HG03378 (cell line): ENCODE measurements around the gene CENPW.

ENCODE experiments used
- ATAC-seq: cut with Tn5 transposase; IDR thresholded peaks from one replicate; pipeline ENCODE4 v1.9.1; 2021; ENCODE audit warnings: mild to moderate bottlenecking, moderate library complexity; ENCODE audit not compliant: unreplicated experiment

The CENPW gene

GRCh38 chr6:126339796-126340609 is at the start of gene CENPW:
Gene CENPW (plus strand): TSS chr6:126340115. CDS start chr6:126340274, 159 bp downstream.
- ATAC-seq: peak; percentile 85

GRCh38 chr6:126293891-126294524 is 45.9 kb upstream of the CENPW start:
- no peak for ATAC-seq

DNA sequence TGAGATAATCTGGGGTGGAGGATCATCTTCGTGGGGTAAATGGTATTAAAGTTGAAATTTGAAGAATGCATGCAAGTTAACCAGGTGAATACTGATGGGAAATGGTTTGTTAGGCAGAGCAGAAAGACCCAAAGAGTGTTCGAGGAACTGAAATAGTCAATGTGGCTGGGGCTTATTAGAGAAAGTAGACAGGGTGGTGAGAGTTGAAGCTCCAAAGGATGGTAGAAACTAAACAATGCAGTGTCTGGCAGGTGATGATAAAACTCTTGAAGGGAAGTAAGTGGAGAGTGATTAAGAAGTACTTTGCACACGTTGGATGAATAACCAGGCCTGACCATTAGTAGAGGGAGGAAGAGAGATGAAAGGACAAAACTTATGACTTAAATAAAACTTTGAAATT is 39.8 kb upstream of the CENPW start:
- no peak for ATAC-seq

- peak; percentile 87 for ATAC-seq
These were observed 39.2 kb upstream of the CENPW start for GRCh38 chr6:126300735-126301134.

GRCh38 chr6:126302191-126302590 is 37.7 kb upstream of the CENPW start:
- ATAC-seq: no peak

DNA sequence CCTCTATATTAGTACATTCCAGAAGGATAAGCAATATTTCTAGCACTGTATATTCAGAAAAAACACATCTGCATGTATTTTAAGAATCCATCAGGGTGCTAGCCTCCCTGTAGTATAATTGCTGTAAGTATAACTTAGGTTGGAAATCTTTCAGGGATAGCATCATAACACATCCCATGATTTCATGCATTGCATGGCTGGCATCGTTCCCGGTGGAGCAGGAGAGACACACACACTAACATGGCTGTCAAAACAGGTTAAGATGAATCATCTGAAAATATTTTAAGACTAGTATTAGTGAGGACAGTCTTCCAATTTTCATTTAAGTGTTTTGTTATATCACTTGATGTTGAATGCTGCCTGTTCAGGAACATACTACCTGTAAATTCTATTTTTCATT is 32.1 kb upstream of the CENPW start:
- ATAC-seq: no peak

DNA sequence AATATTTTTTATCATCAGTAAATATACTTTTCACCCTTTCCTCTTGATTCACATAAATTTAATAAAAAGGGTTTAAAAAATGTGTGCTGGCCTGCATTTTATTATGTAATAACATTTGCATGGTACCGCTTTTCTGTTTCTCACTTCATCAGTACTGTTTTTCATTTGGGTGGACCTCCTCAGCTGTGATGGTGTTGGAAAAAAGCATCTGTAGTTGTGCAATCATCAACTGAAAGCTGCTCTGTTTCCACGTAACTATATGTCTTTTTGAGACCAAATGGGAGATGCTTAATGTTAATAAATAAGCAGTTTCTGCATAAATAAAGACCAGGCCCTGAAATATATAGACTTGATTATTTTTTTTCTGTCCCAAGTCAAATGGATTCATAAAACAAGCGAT is 31.6 kb upstream of the CENPW start:
- ATAC-seq: no peak

DNA sequence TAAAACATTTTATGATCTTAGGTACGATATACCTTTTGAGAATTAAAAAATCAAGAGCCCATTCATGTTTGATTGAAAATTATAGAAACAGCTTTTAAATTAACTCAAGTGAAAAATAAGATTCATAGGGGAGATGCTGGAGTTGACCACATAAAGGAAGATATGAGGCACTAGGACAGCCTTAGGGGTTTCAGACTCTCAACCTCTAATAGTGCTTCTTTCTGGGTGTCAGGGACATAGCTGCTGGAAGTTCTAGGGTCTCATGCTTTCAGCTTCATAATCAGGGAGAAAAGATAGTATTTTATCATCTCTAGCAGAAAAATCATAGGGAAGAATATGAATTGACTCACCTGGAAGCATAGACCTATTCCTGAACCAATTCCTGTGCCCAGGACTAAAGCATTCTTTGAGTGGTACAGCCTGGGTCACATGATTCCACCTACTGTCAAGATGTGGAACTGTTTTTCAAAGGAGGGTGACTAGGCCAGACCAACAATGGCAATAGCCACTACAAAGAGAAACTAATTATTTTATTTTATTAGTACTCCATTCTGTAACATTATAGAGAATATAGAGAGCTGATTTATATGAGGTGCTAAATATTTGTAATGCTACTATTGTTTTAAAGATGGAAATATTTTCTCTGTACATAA is 27.8 kb upstream of the CENPW start:
- peak; percentile 92 for ATAC-seq

GRCh38 chr6:126313941-126314340 is 26.0 kb upstream of the CENPW start:
- no peak for ATAC-seq

DNA sequence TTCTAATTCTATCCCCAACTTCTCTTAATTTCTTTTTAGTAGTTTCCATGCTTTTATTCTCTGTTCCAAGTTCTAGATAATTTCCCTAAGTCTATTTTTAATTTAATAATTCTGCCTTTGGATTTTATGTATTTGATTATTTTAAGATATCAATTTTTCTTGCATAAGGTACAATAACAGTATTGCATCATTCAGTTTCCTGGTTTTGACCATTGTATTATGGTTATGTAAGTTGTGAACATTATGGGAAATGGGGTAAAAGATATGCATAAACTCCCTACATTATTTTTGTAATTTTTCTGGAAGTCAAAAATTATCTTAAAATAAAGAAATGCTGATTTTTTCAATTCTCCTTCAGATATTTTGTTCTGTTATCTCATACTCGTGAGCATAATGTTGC is 21.1 kb upstream of the CENPW start:
- no peak for ATAC-seq

DNA sequence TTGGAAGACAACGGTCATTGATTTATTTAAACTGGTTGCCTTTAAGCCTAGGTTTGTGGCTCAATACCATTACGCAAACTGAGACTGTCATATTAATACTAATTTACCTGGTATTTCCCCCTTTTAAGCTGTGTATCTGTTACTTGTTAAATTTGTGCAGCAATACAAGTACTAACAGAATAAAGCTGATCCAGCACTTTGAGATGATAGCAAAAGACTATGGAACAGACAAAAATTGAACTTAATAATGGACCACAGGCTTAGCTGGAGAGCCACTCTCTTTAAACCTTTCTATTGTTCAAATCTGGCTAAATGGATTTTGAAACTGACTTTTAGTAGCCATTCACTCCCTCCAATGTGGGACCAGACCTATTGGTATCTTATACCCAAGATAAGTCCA is 6.2 kb upstream of the CENPW start:
- no peak for ATAC-seq

- ATAC-seq: no peak
These were observed 4.7 kb upstream of the CENPW start for GRCh38 chr6:126335210-126335609.

DNA sequence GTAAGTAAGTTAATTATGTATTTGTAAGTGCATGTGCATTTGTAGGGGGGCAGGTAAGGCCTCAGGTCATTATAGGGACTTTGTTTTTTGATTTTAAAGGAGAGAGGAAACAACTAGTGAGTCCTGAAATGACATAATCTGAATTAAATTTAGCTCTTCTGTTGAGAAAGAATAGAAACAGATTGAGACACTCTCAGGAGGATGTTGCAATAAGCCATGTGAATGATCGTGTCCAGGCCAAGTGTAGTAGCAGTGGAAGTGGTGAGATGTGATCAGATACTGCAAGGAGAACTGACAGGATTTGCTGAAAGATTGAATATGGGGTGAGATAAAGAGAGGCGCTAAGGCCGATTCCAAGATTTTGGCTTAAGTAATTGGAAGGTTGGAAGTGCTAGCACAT is 2.6 kb upstream of the CENPW start:
- ATAC-seq: no peak

DNA sequence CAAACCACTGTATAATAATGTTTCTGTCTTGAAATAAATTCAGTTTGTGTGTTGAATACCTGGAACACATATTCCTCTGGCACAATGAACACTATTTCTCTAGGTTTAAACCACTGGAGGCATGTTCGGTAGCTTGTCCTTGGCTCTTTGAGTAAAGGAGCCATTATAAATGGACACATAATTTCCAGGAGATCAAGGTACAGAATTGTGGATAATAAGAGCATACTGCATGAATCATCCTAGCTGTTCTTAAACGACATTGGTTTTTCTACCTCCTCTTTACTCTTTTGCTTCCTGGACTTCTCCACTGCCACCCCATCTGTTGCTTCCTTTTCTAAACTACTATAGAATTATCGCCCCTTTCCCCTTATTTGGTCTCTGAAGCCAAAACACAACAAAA is 1.2 kb downstream of the CENPW start:
- ATAC-seq: no peak

GRCh38 chr6:126344181-126344580 is 4.3 kb downstream of the CENPW start:
- no peak for ATAC-seq

GRCh38 chr6:126351960-126352359 is 12.0 kb downstream of the CENPW start:
- no peak for ATAC-seq

DNA sequence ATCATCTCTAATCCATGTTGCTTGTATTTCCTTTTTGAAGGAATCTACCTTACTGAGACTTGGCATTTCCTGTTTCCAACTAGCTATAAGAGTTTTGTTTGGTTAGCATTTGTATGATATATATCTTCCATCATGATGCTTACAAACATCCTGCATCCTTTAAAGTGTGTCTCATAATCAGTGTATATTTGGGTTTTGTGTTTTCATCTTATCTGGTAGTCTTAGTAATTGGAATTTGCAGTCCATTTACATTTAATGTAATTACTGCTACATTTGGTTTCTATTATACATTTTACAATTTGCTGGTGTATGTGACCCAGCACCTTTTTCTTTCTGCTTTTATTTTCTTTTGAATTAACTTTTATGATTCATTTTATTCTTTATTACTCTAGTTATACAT is 12.6 kb downstream of the CENPW start:
- ATAC-seq: no peak

- no peak for ATAC-seq
These were observed 16.6 kb downstream of the CENPW start for GRCh38 chr6:126356526-126356925.

DNA sequence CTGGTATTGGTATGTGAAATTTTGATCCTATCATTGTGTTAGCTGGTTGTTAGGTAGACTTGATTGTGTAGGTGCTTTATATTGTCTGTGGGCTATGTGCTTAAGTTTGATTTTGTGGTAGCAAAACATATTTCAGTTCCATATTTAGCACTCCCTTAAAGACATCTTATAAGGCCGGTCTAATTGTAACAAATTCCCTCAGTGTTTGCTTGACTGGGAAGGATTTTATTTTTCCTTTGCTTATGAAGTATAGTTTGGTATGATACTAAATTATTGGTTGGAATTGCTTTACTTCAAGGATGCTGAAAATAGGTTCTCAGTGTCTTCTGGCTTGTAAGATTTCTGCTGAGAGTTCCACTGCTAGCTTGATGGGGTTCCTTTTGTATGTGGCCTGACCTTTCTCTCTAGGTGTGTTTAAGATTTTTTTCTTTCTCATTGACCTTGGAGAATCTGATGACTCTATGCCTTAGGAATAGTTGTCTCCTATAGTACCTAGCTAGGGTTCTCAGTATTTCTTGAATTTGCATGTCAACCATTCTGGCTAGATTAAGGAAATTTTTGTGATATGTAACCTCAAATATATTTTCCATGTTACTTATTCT is 20.1 kb downstream of the CENPW start:
- ATAC-seq: no peak

DNA sequence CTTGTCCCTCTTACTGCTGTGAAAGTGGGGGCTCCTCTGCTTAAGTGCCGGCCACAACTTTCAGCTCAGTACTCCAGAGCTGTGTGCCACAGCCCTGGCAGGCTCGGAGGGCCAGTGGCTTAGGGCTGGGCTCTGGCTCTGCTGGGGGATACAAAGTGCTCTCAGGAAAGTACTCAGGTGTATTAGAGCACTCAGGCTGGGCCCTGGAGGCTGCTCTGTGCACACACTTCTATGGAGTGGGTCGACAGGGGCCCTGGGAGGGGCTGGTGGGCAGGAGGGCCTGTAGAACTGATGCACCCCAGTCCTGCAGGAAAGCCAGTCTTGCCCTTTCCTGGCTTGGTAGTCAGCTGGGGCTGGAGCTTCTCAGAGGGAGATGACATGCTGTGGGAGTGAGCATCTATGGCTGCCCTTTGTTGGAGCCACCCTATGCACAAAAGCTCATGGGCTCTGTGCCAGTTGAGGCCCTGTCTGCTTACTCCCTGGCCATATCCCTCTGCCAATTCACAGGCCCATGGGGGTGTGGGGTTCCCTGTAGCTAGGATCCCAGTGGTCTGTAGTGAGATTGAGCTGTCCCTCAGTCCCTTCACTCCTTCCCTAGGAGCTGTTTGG is 22.0 kb downstream of the CENPW start:
- no peak for ATAC-seq

GRCh38 chr6:126367849-126368248 is 27.9 kb downstream of the CENPW start:
- no peak for ATAC-seq
